Keratinocyte (primary cell): ENCODE results near the gene PLCH2. TPM values are rescaled to one million over a fixed set of nuclear protein-coding genes. Genes with fewer than 3 reads are reported as not detected.

ENCODE experiments used
- DNase-seq: peaks from one replicate; pipeline ENCODE4 v3.0.0-alpha.2; 2011; ENCODE audit warnings: low read depth, missing footprints, low spot score
- FAIRE-seq: peaks from 2 replicates; lab custom pipeline; 2011; peaks lifted over from hg19 to GRCh38; lab: Jason Lieb, UNC
- H2AFZ ChIP-seq: 2 replicates; pipeline ENCODE4 v1.6.0; 2012; ENCODE audit warnings: low read length, control low read depth, inconsistent platforms; ENCODE audit not compliant: control insufficient read depth
- H3K27ac ChIP-seq: 2 replicates; pipeline ENCODE4 v1.5.1; 2011; ENCODE audit warnings: low read length; ENCODE audit not compliant: control insufficient read depth, insufficient read depth
- H3K27me3 ChIP-seq: 3 replicates; pipeline ENCODE4 v1.6.0; 2011; ENCODE audit warnings: low read length; ENCODE audit not compliant: control insufficient read depth, insufficient read depth; ENCODE audit errors: extremely low read depth
- H3K36me3 ChIP-seq, 2 experiments: 2 replicates in 1 of 2; 3 replicates in 1 of 2; pipeline ENCODE4 v1.5.1; 2011; ENCODE audit warnings: low read length in 2 of 2, mild to moderate bottlenecking in 1 of 2; ENCODE audit not compliant: control insufficient read depth in 2 of 2, insufficient read depth in 2 of 2; ENCODE audit errors: extremely low read depth in 1 of 2
- H3K4me1 ChIP-seq: 3 replicates; pipeline ENCODE4 v1.5.1; 2011; ENCODE audit warnings: low read length; ENCODE audit not compliant: control insufficient read depth, insufficient read depth; ENCODE audit errors: extremely low read depth
- H3K4me2 ChIP-seq: 3 replicates; pipeline ENCODE4 v1.6.0; 2011; ENCODE audit warnings: low read depth, low read length; ENCODE audit not compliant: control insufficient read depth, insufficient read depth; ENCODE audit errors: extremely low read depth
- H3K4me3 ChIP-seq, 3 experiments: fragments of 200-600 bp in 1 of 3; sonication (generic) in 1 of 3; 2 replicates in 2 of 3; 3 replicates in 1 of 3; pipeline ENCODE4 v1.5.1; 2011 to 2016; ENCODE audit warnings: low read length in 3 of 3, mild to moderate bottlenecking in 3 of 3, control low read depth in 2 of 3, inconsistent platforms in 1 of 3, low read depth in 1 of 3, mixed read lengths in 1 of 3, mixed run types in 1 of 3, moderate library complexity in 1 of 3; ENCODE audit not compliant: control insufficient read depth in 2 of 3, insufficient read depth in 2 of 3; ENCODE audit errors: extremely low read depth in 1 of 3
- H3K79me2 ChIP-seq: 2 replicates; pipeline ENCODE4 v1.6.0; 2012; ENCODE audit warnings: low read length; ENCODE audit not compliant: control insufficient read depth, insufficient read depth
- H3K9ac ChIP-seq: 3 replicates; pipeline ENCODE4 v1.6.0; 2011; ENCODE audit warnings: low read length; ENCODE audit not compliant: control insufficient read depth, insufficient read depth; ENCODE audit errors: extremely low read depth
- H3K9me1 ChIP-seq: 3 replicates; pipeline ENCODE4 v1.6.0; 2011; ENCODE audit warnings: low read length; ENCODE audit not compliant: control insufficient read depth, insufficient read depth; ENCODE audit errors: extremely low read depth
- H3K9me3 ChIP-seq: 2 replicates; pipeline ENCODE4 v1.5.1; 2012; ENCODE audit warnings: low read depth, low read length; ENCODE audit not compliant: control insufficient read depth
- H4K20me1 ChIP-seq: 3 replicates; pipeline ENCODE4 v1.6.0; 2011; ENCODE audit warnings: low read length; ENCODE audit not compliant: control insufficient read depth, insufficient read depth; ENCODE audit errors: extremely low read depth
- EZH2 ChIP-seq: IDR thresholded peaks from one replicate; pipeline ENCODE4 v1.6.1; 2012; ENCODE audit warnings: inconsistent platforms, mild to moderate bottlenecking, low read length, moderate library complexity
- dilution Hi-C: fragments of 300-500 bp; cut with MboI; formaldehyde crosslinking; loops from one replicate; pipeline ENCODE4 v1.7.0; 2020; ENCODE audit warnings: low sequenced_read_pairs; ENCODE audit not compliant: extremely low pct_ligation_motif_present
- polyA plus RNA-seq, 5 experiments: library from polyadenylated mRNA; depleted of rRNA in 3 of 5; stranded (reverse) in 3 of 5; stranded (forward) in 1 of 5; unstranded in 1 of 5; fragments of >200 nt; gene quantifications; 1 replicate in 1 of 5; 2 replicates in 3 of 5; 3 replicates in 1 of 5; pipeline versions ENCODE4 v1.2.1 to v1.2.3, GENCODE V29; 2011 to 2012; ENCODE audit warnings: missing spikeins in 2 of 5, low read depth in 1 of 5, low replicate concordance in 1 of 5
- TF ChIP-seq, protein P1 (sequence below), 3 experiments: IDR thresholded peaks in 1 of 3; conservative IDR thresholded peaks in 1 of 3; optimal IDR thresholded peaks in 1 of 3; 2 replicates in 2 of 3; 3 replicates in 1 of 3; pipeline versions ENCODE3 to v1.5.1; 2011; ENCODE audit warnings: low read length in 3 of 3, mild to moderate bottlenecking in 3 of 3, moderate library complexity in 2 of 3, control low read depth in 1 of 3, inconsistent platforms in 1 of 3; ENCODE audit not compliant: insufficient read depth in 2 of 3; ENCODE audit errors: extremely low read depth in 1 of 3

PLCH2 gene
- polyA plus RNA-seq, 1 donor (not counting 4 experiments of a cell fraction or from before 2014, with no cell fraction given) = 57.4 TPM

DNA sequence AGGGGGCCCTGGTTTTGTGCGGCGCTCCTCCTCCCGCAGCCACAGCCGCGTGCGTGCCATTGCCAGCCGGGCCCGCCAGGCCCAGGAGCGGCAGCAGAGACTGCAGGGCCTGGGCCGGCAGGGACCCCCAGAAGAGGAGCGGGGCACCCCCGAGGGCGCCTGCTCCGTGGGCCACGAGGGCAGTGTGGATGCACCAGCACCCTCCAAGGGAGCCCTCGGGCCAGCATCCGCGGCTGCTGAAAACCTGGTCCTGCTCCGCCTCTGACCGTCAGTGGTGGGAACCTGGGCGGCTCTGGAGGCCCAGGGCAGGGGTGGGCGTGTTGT lies 28.8 kb downstream of the PLCH2 start:
- no peaks in the 10 kb centered on the region for H3K27me3 ChIP-seq
- DNase-seq (no peak), FAIRE-seq (no peak)
- TF ChIP-seq EZH2 = no peak
- TF ChIP-seq, protein P1, sequence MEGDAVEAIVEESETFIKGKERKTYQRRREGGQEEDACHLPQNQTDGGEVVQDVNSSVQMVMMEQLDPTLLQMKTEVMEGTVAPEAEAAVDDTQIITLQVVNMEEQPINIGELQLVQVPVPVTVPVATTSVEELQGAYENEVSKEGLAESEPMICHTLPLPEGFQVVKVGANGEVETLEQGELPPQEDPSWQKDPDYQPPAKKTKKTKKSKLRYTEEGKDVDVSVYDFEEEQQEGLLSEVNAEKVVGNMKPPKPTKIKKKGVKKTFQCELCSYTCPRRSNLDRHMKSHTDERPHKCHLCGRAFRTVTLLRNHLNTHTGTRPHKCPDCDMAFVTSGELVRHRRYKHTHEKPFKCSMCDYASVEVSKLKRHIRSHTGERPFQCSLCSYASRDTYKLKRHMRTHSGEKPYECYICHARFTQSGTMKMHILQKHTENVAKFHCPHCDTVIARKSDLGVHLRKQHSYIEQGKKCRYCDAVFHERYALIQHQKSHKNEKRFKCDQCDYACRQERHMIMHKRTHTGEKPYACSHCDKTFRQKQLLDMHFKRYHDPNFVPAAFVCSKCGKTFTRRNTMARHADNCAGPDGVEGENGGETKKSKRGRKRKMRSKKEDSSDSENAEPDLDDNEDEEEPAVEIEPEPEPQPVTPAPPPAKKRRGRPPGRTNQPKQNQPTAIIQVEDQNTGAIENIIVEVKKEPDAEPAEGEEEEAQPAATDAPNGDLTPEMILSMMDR (optimal IDR thresholded peaks at IDR 0.05 in 1 of 3, IDR thresholded peaks at IDR 0.05 in 1 of 3, conservative IDR thresholded peaks at IDR 0.05 in 1 of 3; ENCODE audit: extremely low read depth in 1 of 3, insufficient read depth in 2 of 3, low read length in 3 of 3) = no peak
- H2AFZ ChIP-seq = no peak overlapping the region
- H3K36me3 ChIP-seq = peaks cover 14 to 18% of the 10 kb centered on the region in 2 experiments
- no peaks in the 10 kb centered on the region for H3K79me2 ChIP-seq
- no peak overlapping the region for H3K4me3 ChIP-seq
- H3K9me3 ChIP-seq = no peaks in the 10 kb centered on the region
- dilution Hi-C loops = no loop called here
- H4K20me1 ChIP-seq = peaks cover 4% of the 10 kb centered on the region
- H3K27ac ChIP-seq = no peak overlapping the region
- no peak overlapping the region for H3K4me2 ChIP-seq
- no peaks in the 10 kb centered on the region for H3K9me1 ChIP-seq
- H3K4me1 ChIP-seq = no peaks in the 10 kb centered on the region
- H3K9ac ChIP-seq = no peak overlapping the region

DNA sequence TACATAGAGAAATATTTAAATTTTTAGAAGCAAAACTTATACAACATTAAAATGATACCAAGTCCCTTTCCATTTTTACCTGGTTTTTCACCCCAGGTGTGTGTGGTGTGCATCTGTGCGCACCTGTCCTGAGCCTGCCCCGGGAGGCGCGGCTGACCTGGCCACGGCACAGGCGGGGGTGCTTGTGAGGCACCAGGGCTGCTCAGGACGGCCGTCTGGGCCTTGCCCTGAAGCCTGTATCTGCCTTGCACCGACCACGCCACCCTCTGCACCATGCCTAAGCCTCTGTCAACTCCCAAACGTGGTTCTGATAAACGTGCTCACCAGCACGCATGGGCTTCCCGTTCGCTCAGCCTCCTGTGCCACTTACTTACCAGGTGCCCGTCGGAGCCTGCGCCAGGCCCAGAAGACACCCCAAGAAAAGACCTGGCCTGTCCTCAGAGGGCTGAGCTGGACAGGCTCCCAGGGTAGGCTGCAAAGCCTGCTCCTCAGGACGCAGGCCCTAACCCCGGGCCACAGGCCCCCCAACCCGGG lies 29.4 kb downstream of the PLCH2 start:
- H4K20me1 ChIP-seq = peaks cover 4% of the 10 kb centered on the region
- H3K9ac ChIP-seq = no peak overlapping the region
- no peaks in the 10 kb centered on the region for H3K27me3 ChIP-seq
- H3K4me2 ChIP-seq = no peak overlapping the region
- no peaks in the 10 kb centered on the region for H3K79me2 ChIP-seq
- H3K9me1 ChIP-seq = no peaks in the 10 kb centered on the region
- TF ChIP-seq EZH2 = no peak
- TF ChIP-seq, protein P1 (optimal IDR thresholded peaks at IDR 0.05 in 1 of 3, IDR thresholded peaks at IDR 0.05 in 1 of 3, conservative IDR thresholded peaks at IDR 0.05 in 1 of 3; ENCODE audit: extremely low read depth in 1 of 3, insufficient read depth in 2 of 3, low read length in 3 of 3) = no peak
- peaks cover 11 to 18% of the 10 kb centered on the region in 2 experiments for H3K36me3 ChIP-seq
- no peaks in the 10 kb centered on the region for H3K4me1 ChIP-seq
- dilution Hi-C loops = no loop called here
- no peak overlapping the region for H3K4me3 ChIP-seq
- FAIRE-seq (no peak), DNase-seq (no peak)
- no peak overlapping the region for H3K27ac ChIP-seq
- H3K9me3 ChIP-seq = no peaks in the 10 kb centered on the region
- no peak overlapping the region for H2AFZ ChIP-seq
